Coronary artery (tissue), 2 donors: Measurements from ENCODE around the gene SOAT2.

ENCODE experiments used
- DNase-seq: peaks from one replicate; pipeline ENCODE4 v3.0.0-alpha.2; 2017; ENCODE audit warnings: low spot score
- H3K27ac ChIP-seq, 2 donors: fragments of 200-600 bp; sonication (generic); one replicate each; pipeline ENCODE4 v1.5.1; 2016 to 2019
- H3K4me3 ChIP-seq: fragments of 200-600 bp; sonication (generic); 2 replicates; pipeline ENCODE4 v1.5.1; 2016; ENCODE audit warnings: mild to moderate bottlenecking, moderate library complexity
- CTCF ChIP-seq: fragments of 200-600 bp; sonication (generic); IDR thresholded peaks from one replicate; pipeline ENCODE4 v1.5.1; 2019; ENCODE audit warnings: antibody characterized with exemption

The SOAT2 gene

GRCh38 chr12:53058674-53059433 lies 44.4 kb upstream of the SOAT2 start:
- no peak for TF ChIP-seq CTCF
- Histone ChIP-seq H3K4me3 (no peak overlapping the region), H3K27ac (peak overlapping the region in 1 of 2 donors; percentile 96)
- DNase-seq, result peak; percentile 76

GRCh38 chr12:53059434-53060063 lies 43.7 kb upstream of the SOAT2 start:
- peak overlapping the region; percentile 83 to 96 for H3K27ac ChIP-seq
- H3K4me3 ChIP-seq, result no peak overlapping the region
- TF ChIP-seq CTCF, result no peak
- no peak for DNase-seq

- no peak for TF ChIP-seq CTCF
- H3K4me3 ChIP-seq, result no peak overlapping the region
- H3K27ac ChIP-seq, result peak overlapping the region; percentile 83 to 96
- DNase-seq, result no peak
These were observed 43.1 kb upstream of the SOAT2 start for GRCh38 chr12:53060064-53060720.

DNA sequence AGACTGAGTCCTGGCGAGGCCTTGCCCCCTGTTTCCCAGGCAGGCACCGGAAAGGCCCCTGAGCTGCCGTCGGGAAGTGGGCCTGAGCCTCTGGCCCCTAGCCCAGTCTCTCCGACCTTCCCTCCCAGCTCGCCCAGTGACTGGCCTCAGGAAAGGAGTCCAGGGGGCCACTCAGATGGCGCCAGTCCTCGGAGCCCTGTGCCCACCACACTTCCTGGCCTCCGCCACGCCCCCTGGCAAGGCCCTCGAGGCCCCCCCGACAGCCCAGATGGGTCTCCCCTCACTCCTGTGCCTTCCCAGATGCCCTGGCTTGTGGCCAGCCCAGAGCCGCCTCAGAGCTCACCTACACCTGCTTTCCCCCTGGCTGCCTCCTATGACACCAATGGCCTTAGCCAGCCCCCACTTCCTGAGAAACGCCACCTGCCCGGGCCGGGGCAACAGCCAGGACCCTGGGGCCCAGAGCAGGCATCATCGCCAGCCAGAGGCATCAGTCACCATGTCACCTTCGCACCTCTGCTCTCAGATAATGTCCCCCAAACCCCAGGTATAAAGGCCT lies 42.5 kb upstream of the SOAT2 start:
- no peak for TF ChIP-seq CTCF
- Histone ChIP-seq H3K27ac (peak overlapping the region; percentile 83 to 96), H3K4me3 (no peak overlapping the region)
- no peak for DNase-seq

- H3K4me3 ChIP-seq, result no peak overlapping the region
- peak; percentile 71 for DNase-seq
- TF ChIP-seq CTCF, result no peak
- peak overlapping the region; percentile 83 to 96 for H3K27ac ChIP-seq
These were observed 41.8 kb upstream of the SOAT2 start for GRCh38 chr12:53061404-53062010.

DNA sequence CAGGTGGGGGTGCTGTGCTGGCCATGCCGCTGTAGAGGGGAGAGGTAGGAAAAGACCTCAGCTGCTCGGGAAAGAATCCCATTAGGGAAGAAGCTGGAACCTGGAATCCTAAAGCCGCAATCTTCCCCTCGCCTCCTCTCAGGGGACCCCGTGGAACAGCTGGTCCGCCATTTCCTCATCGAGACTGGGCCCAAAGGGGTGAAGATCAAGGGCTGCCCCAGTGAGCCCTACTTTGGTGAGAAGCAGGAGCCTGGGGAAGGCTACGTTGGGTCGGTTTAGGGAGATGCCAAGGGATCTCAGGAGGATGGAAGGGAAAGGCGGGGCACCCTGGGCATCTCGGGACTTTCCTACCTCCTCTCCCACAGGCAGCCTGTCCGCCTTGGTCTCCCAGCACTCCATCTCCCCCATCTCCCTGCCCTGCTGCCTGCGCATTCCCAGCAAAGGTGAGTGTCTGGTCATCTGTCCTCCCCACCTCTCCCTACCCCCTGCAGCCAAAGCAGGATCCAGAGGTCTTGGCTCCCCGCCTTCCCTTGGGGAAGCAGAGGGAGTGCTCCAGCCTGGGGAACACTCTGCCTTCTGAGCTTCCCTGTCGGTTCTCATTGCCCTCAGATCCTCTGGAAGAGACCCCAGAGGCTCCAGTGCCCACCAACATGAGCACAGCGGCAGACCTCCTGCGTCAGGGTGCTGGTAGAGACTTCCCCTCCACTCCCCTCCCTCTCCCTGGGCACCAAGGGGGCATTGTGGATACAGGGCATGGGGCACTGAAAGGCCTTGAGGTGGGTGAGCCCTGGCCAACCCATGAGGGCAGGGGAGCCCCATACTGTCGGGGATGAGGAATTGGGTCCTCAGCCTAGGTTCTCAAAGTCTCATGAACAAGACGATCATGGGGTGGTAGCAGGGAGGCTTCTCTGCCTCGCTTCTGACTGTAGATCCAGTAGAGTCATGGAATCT lies 41.0 kb upstream of the SOAT2 start:
- TF ChIP-seq CTCF, result no peak
- DNase-seq, result no peak
- peak overlapping the region; percentile 83 to 96 for H3K27ac ChIP-seq
- no peak overlapping the region for H3K4me3 ChIP-seq
